AG04449 (cell line): ENCODE data around the gene EPHA6.

Experiments used
- CTCF ChIA-PET: fragments of 350-600 bp; formaldehyde crosslinking; extraction: SDS; loops from one replicate; lab custom pipeline; 2021; ENCODE audit warnings: antibody characterized with exemption; lab: Yijun Ruan, JAX
- POLR2A ChIA-PET: fragments of 400-600, 350-600 bp; formaldehyde crosslinking; extraction: SDS; loops from one replicate; lab custom pipeline; 2020; ENCODE audit warnings: antibody characterized with exemption, inconsistent platforms; lab: Yijun Ruan, JAX
- DNase-seq: peaks from one replicate; pipeline ENCODE4 v3.0.0-alpha.2; 2010; ENCODE audit warnings: low read depth, low spot score
- H3K4me3 ChIP-seq: 2 replicates; pipeline ENCODE4 v1.5.1; 2011; ENCODE audit warnings: low read depth, mild to moderate bottlenecking, control low read depth, low read length
- TF ChIP-seq, protein P1 (sequence below): IDR thresholded peaks from one replicate; pipeline ENCODE4 v1.5.1; 2011; ENCODE audit warnings: mild to moderate bottlenecking, moderate library complexity, low read length, control low read depth, inconsistent platforms; ENCODE audit not compliant: insufficient read depth; ENCODE audit errors: missing control alignments

The EPHA6 gene

DNA sequence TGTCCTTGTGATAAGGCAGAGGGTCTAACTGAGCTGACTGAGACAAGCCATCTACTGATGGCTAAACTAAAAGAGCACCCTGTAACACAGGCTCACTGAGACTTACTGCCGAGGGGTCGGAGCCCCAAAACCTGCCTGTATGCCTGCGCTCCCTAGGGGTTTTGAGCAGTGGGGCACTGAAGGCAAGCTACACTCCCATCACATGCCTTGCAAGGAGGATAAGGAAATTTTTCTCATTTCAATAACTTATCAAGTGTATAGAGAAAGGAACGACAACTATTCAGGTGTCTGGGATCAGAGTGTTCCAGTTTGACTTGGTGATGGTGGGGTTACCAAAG, 292.2 kb downstream of the EPHA6 start:
- CTCF ChIA-PET: no interaction called here
- no peak for DNase-seq
- no peak overlapping the region for H3K4me3 ChIP-seq
- TF ChIP-seq, protein P1, sequence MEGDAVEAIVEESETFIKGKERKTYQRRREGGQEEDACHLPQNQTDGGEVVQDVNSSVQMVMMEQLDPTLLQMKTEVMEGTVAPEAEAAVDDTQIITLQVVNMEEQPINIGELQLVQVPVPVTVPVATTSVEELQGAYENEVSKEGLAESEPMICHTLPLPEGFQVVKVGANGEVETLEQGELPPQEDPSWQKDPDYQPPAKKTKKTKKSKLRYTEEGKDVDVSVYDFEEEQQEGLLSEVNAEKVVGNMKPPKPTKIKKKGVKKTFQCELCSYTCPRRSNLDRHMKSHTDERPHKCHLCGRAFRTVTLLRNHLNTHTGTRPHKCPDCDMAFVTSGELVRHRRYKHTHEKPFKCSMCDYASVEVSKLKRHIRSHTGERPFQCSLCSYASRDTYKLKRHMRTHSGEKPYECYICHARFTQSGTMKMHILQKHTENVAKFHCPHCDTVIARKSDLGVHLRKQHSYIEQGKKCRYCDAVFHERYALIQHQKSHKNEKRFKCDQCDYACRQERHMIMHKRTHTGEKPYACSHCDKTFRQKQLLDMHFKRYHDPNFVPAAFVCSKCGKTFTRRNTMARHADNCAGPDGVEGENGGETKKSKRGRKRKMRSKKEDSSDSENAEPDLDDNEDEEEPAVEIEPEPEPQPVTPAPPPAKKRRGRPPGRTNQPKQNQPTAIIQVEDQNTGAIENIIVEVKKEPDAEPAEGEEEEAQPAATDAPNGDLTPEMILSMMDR: no peak
- POLR2A ChIA-PET: no interaction called here

DNA sequence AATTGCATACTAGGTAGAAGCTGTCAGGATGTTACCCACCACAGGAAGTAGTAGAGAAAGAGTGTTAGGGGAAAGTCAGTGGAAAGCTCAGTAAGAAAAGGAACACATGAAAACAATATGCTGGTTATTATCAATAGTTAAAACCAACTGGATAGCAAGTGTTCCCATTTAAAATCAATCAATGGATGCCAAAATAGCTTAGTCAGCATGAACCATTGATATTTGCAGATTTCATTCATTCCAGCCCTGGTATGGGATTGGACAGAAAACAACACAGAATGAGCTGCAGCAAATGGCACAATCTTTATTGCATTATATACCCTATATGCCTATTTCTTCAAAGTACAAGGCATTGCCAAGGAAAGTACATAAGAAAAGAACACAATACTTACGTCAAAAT, 293.7 kb downstream of the EPHA6 start:
- DNase-seq: no peak
- POLR2A ChIA-PET: no interaction called here
- no peak overlapping the region for H3K4me3 ChIP-seq
- TF ChIP-seq, protein P1: no peak
- CTCF ChIA-PET: no interaction called here

DNA sequence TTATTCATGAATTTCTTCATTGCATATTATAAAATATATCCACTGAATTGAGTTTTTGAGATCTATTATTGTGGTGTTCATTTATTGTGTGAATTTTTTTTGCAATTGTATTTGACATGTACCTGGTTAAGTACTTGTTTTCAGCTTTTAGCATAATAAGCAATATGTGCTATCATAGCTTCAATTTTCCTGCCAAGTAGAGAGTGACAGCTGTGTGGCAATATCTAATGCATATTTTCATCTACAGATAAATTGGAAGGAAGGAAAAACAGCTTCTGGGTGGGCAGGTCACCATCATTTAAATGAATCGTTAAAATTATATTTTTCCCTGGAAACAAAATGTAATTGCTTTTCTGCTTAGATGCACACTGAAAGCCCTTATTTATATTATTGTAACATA, 296.9 kb downstream of the EPHA6 start:
- DNase-seq: no peak
- POLR2A ChIA-PET: no interaction called here
- H3K4me3 ChIP-seq: no peak overlapping the region
- CTCF ChIA-PET: no interaction called here
- TF ChIP-seq, protein P1: no peak

DNA sequence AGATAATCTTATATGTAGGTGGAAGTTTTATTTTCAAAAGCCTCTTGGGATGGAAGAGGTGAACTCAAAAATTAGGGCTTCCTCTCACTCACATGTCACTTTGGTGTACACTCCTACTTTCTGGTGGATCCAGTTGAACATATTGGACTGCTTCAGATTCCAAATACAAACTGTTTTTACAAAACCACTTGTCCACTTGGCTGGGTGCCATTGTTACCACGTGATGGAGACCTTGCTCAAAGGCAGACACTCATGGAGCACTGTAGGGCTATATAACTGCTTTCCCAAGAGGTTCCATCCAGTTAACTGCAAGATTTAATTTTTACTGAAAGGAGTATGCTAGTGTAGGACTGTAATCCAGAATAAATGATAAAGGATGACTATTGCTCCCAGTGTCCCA, 307.0 kb downstream of the EPHA6 start:
- TF ChIP-seq, protein P1: no peak
- no peak for DNase-seq
- no peak overlapping the region for H3K4me3 ChIP-seq
- ChIA-PET POLR2A (no interaction called here), CTCF (no interaction called here)

DNA sequence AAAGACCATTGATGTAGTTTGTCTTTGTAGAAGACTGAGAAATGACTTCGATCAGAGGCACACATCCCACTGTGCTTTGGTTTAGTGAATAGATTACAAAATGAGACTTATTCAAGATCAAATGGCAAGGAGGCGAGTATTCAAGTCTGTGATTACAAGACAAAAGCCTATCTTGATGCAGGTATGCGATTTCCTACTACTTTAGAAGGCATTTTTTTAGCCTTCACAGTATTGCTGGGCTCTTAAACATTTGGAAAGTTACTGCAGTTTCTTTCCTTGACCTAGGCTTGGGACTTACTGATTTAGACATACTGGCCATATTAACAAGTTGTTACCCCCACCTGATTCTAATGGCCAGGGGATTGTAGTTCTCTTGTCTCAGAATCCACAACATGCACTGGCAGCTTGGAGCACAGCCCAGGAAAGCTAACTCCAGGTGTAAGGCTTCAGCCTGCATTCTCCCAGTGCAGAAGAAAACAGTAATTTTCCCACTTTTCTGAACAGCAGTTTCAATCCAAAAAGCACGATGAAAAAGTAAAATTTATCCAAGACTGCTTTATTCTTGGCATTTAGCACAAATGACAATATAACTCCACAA, 311.6 kb downstream of the EPHA6 start:
- DNase-seq: no peak
- H3K4me3 ChIP-seq: no peak overlapping the region
- ChIA-PET CTCF (no interaction called here), POLR2A (no interaction called here)
- TF ChIP-seq, protein P1: no peak

DNA sequence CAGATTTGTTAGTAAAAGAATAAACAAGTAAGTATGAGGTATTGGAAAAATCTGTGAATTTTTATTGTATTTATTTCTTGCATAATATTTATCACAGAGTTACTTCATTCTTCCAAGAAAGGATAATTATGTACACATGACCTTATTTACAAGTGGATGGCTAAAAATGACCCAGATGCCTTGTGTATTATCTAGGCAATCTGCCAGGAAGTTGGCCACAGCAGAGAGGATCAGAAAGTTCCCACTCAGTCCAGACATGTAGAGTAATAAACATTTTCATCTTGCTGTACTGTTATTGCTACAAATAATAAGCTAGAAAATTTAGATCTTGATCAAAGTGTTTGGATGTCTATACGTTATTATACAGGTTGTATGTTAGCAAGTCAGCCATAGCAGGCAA, 317.1 kb downstream of the EPHA6 start:
- TF ChIP-seq, protein P1: no peak
- no peak for DNase-seq
- H3K4me3 ChIP-seq: no peak overlapping the region
- POLR2A ChIA-PET: no interaction called here
- CTCF ChIA-PET: no interaction called here
